GM12878 (cell line): ENCODE data around the gene RSPH1. TPM values are rescaled to one million over a fixed set of nuclear protein-coding genes. Genes with fewer than 3 reads are reported as not detected.

Experiments used
- BCL3 ChIP-seq: IDR thresholded peaks from 2 replicates; pipeline ENCODE4 v1.6.1; 2011; ENCODE audit warnings: borderline replicate concordance, low read depth, mild to moderate bottlenecking, moderate library complexity, low read length; ENCODE audit not compliant: insufficient read depth, poor library complexity, severe bottlenecking
- BRCA1 ChIP-seq: IDR thresholded peaks from 2 replicates; pipeline ENCODE4 v1.6.1; 2011; ENCODE audit warnings: low read depth, low read length, improper control_type of control experiment
- CBX5 ChIP-seq: sonication (generic); IDR thresholded peaks from 2 replicates; pipeline ENCODE4 v1.6.1; 2016; ENCODE audit warnings: low read depth, moderate library complexity, mild to moderate bottlenecking, inconsistent platforms
- CHD1 ChIP-seq: IDR thresholded peaks from 2 replicates; pipeline ENCODE4 v1.6.1; 2012; ENCODE audit warnings: low read depth, low read length, improper control_type of control experiment
- E2F8 ChIP-seq: fragments of 450-650 bp; IDR thresholded peaks from 2 replicates; pipeline ENCODE4 v1.6.1; 2018; ENCODE audit warnings: mild to moderate bottlenecking, low read depth, moderate library complexity; ENCODE audit not compliant: partially characterized antibody
- EED ChIP-seq: sonication (generic); IDR thresholded peaks from 2 replicates; pipeline ENCODE4 v1.6.1; 2016; ENCODE audit warnings: antibody characterized with exemption, low read depth
- EZH2 ChIP-seq: IDR thresholded peaks from 2 replicates; pipeline ENCODE4 v1.6.1; 2012; ENCODE audit warnings: low read depth, mild to moderate bottlenecking, control low read depth, inconsistent platforms, low read length, borderline replicate concordance; ENCODE audit not compliant: control insufficient read depth
- FOXK2 ChIP-seq: fragments of 450-650 bp; IDR thresholded peaks from 2 replicates; pipeline ENCODE4 v1.6.1; 2017; ENCODE audit warnings: mild to moderate bottlenecking, moderate library complexity
- HCFC1 ChIP-seq: fragments of 150-350 bp; IDR thresholded peaks from 2 replicates; pipeline ENCODE4 v1.6.1; 2014; ENCODE audit warnings: low read length
- IRF5 ChIP-seq: fragments of 450-650 bp; IDR thresholded peaks from 2 replicates; pipeline ENCODE4 v1.6.1; 2017; ENCODE audit warnings: borderline replicate concordance
- MEF2B ChIP-seq: fragments of 450-650 bp; IDR thresholded peaks from 2 replicates; pipeline ENCODE4 v1.6.1; 2018; ENCODE audit warnings: mild to moderate bottlenecking, moderate library complexity; ENCODE audit not compliant: partially characterized antibody, poor library complexity, severe bottlenecking
- NR2C1 ChIP-seq: fragments of 450-650 bp; IDR thresholded peaks from 2 replicates; pipeline ENCODE4 v1.6.1; 2017; ENCODE audit warnings: antibody characterized with exemption, mild to moderate bottlenecking, moderate library complexity
- PKNOX1 ChIP-seq: fragments of 450-650 bp; IDR thresholded peaks from 2 replicates; pipeline ENCODE4 v1.6.1; 2016; ENCODE audit warnings: mild to moderate bottlenecking
- POLR2A ChIP-seq: IDR thresholded peaks from 2 replicates; pipeline ENCODE4 v1.6.1; 2011; ENCODE audit warnings: low read depth, mild to moderate bottlenecking, low read length
- RB1 ChIP-seq: fragments of 450-650 bp; formaldehyde crosslinking; IDR thresholded peaks from 2 replicates; pipeline ENCODE4 v1.6.1; 2017; ENCODE audit warnings: mild to moderate bottlenecking, borderline replicate concordance
- RBBP5 ChIP-seq: fragments of 200-600 bp; sonication (generic); conservative IDR thresholded peaks from 2 replicates; pipeline ENCODE4 v1.6.1; 2016
- SIN3A ChIP-seq: IDR thresholded peaks from 2 replicates; pipeline ENCODE4 v1.6.1; 2012; ENCODE audit warnings: low read depth, low read length, improper control_type of control experiment
- SMAD5 ChIP-seq: IDR thresholded peaks from 2 replicates; pipeline ENCODE4 v1.6.1; 2016; ENCODE audit warnings: antibody characterized with exemption, low read depth
- SP1 ChIP-seq: IDR thresholded peaks from one replicate; pipeline ENCODE4 v1.6.1; 2011; ENCODE audit warnings: low read depth, low read length
- SRF ChIP-seq, 2 experiments: IDR thresholded peaks; 2 replicates each; pipeline ENCODE4 v1.6.1; 2011; ENCODE audit warnings: low read depth in 2 of 2, low read length in 2 of 2, mild to moderate bottlenecking in 1 of 2, moderate library complexity in 1 of 2
- STAT3 ChIP-seq: IDR thresholded peaks from 2 replicates; pipeline ENCODE4 v1.6.1; 2011; ENCODE audit warnings: low read depth, low read length, improper control_type of control experiment
- YY1 ChIP-seq: IDR thresholded peaks from 2 replicates; pipeline ENCODE4 v1.6.1; 2011; ENCODE audit warnings: low read depth, mild to moderate bottlenecking, low read length
- ZNF274 ChIP-seq: IDR thresholded peaks from one replicate; pipeline ENCODE4 v1.8.0; 2011; ENCODE audit not compliant: insufficient read length, insufficient read depth
- ZZZ3 ChIP-seq: IDR thresholded peaks from 2 replicates; pipeline ENCODE4 v1.6.1; 2011; ENCODE audit warnings: low read depth; ENCODE audit not compliant: control insufficient read depth, insufficient read length
- polyA plus RNA-seq, 11 experiments: library from polyadenylated mRNA; depleted of rRNA in 4 of 11; unstranded in 6 of 11; stranded (reverse) in 5 of 11; fragments of >200 nt; fragmentation: Nextera tagmentation in 4 of 11; fragmentation: Illumina TruSeq in 1 of 11; extraction: Ambion mirVana in 4 of 11; extraction: Trizol in 1 of 11; gene quantifications; 1 replicate in 1 of 11; 2 replicates in 10 of 11; pipeline versions ENCODE4 v1.2.1 to v1.2.3, GENCODE V29; 2011 to 2016; ENCODE audit warnings: inconsistent platforms in 2 of 11, missing spikeins in 2 of 11, low read depth in 1 of 11
- total RNA-seq, 4 experiments: library from RNA; depleted of rRNA in 3 of 4; stranded (reverse); fragments of >200 nt in 3 of 4; fragmentation: Illumina TruSeq in 1 of 4; extraction: Trizol in 1 of 4; gene quantifications; 2 replicates each; pipeline versions ENCODE4 v1.2.1 to v1.2.3, GENCODE V29; 2013 to 2021
- TF ChIP-seq, protein P1 (sequence below): IDR thresholded peaks from 2 replicates; pipeline ENCODE4 v1.6.1; 2012; ENCODE audit warnings: low read depth, low read length, improper control_type of control experiment

The RSPH1 gene
- total and polyA plus RNA-seq, 10 of the 15 experiments (the other 5 are each of a cell fraction or from before 2014, with no cell fraction given), result 0.11 to 1.4 (median 0.38) TPM

DNA sequence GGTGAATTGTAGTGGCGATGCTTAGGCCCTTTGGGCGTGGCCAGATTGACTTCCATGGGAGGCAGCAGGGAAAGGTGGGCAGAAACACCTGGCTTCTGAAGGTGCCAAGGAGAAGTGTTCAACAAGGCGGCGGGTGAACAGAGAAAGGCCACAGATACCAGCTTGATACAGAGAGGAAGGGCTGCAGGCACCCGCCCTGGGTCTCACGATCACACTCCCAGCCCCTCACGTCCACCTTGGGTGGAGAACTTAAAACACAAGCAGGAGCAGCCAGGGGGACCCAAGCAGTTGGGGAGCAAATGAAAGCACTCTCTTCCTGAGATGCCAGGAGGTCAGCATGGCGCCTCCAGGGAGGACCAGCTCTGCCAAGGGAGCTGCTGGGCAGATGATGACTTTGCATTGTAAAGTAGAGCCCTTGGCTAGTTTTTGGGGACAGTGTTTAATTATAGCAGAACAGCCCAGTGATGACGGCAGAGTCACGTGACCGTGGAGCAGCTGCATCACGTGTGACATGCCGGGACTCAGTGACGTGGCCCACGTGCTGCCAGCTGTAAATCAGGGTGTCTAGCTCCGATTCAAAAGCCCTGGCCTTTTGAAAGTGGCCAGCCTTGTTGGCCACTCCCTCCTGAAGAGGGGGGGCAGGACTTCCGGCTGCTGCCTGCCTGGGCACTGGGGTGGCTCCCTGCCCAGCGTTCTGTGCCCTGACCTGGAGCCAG lies 36.6 kb upstream of the RSPH1 start (continued):
- no peak for TF ChIP-seq RB1
- peak; percentile 61 for TF ChIP-seq PKNOX1
- no peak for TF ChIP-seq STAT3
- no peak for TF ChIP-seq RBBP5
- peak; percentile 50 for TF ChIP-seq MEF2B
- no peak for TF ChIP-seq SRF (IDR thresholded peaks at IDR 0.05; ENCODE audit: low read depth in 2 of 2, low read length in 2 of 2)
- no peak for TF ChIP-seq NR2C1
- TF ChIP-seq EZH2, result no peak
- TF ChIP-seq FOXK2, result no peak
- TF ChIP-seq HCFC1, result no peak; the same call in 1 of the 2 replicates
- TF ChIP-seq SIN3A, result peak; percentile 76; the same call in 1 of the 2 replicates
- TF ChIP-seq BCL3, result no peak
- TF ChIP-seq ZNF274, result no peak
- no peak for TF ChIP-seq ZZZ3
- 0 out of 2 replicates have a peak, but pooled peaks have one; percentile 39 for TF ChIP-seq CHD1
- no peak for TF ChIP-seq CBX5
- TF ChIP-seq E2F8, result no peak
- no peak for TF ChIP-seq YY1
- TF ChIP-seq SMAD5, result no peak
- TF ChIP-seq SP1, result no peak
- TF ChIP-seq IRF5, result no peak
- no peak for TF ChIP-seq POLR2A
- no peak for TF ChIP-seq BRCA1
- no peak for TF ChIP-seq EED
- TF ChIP-seq, protein P1, sequence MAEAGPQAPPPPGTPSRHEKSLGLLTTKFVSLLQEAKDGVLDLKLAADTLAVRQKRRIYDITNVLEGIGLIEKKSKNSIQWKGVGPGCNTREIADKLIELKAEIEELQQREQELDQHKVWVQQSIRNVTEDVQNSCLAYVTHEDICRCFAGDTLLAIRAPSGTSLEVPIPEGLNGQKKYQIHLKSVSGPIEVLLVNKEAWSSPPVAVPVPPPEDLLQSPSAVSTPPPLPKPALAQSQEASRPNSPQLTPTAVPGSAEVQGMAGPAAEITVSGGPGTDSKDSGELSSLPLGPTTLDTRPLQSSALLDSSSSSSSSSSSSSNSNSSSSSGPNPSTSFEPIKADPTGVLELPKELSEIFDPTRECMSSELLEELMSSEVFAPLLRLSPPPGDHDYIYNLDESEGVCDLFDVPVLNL, result no peak
